Measurements from ENCODE around the gene OAS3.
A peak's percentile ranks its signal among the peaks of the same experiment; 100 is the strongest.
"Not testable (repeated sequence)": the region's sequence is repeated elsewhere in the genome, so short reads cannot be mapped to it uniquely, and the experiment has no call there.

Gene OAS3

DNA sequence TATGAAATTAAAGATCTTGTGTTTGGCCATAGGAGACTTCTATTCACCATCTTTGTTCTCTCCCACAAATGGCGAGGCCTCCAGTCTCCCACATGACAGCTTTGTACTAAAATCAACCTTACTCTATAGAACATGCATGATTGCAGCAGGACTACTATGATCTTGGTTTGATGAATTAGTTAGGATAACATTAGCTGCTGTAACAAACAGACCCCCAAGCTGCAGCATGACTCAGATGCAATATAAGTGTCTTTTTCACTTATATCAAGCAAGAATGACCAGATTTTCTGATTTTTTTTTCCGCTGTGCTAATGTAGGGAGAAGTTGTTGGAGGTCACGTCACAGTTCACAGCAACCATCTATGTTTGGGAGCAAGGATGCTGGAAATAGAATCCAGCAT, 10.8 kb upstream of the OAS3 start:
- no peak for DNase-seq

DNA sequence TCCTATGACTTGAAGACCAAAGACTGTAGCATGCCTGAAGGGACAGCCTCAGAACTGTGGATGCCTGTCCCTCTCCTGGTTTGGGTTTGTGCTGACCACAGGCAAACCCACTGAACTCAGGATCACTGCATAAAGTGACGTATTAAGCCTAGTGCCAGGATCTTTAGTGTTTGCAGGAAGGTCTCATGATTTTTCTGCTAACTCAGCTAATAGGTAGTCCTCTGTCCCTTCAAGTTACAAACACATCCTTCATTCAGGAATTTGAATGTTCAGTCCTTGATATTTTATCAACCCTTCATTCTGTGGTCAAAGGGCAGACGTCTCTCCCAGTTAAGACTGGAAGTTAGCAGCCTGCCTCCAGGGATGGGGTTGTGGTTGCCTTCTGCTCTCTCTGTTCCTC, 10.3 kb upstream of the OAS3 start:
- no peak for DNase-seq

DNA sequence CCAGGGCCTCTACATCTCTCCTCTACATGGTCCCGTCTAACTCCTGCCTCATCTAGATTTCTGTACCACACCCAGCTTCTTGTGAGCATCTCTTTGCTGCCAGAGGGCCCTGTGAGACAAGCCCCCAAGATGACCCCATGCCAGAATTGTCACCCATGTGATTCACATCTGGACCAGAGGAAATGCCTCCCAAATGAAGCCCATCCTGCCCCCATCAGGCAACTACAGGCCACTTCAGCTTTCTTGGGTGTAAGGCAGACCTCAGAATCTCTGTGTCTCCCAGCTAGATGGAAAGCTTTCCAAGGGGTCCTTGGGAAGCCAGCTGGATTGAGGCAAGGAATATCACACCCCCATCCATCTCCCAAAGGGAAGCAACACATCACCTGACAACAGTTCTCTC, 9.3 kb upstream of the OAS3 start:
- no peak for DNase-seq

DNA sequence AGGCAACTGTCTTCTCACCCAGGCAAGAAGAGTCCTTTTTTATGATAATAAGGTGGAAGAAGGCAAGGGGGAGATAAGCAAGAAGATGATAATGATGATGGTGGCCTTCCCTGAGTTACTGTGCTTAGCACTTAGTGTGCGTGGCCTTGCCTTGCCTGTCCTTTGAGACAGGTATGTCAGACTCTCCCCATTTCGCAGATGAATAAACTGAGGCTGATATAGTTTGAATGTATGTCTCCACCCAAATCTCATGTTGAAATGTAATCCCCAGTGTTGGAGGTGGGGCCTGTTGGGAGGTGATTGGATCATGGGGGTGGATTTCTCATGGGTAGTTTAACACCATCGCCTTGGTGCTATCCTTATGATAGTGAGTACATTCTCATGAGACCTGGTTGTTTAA, 8.6 kb upstream of the OAS3 start:
- no peak for DNase-seq

DNA sequence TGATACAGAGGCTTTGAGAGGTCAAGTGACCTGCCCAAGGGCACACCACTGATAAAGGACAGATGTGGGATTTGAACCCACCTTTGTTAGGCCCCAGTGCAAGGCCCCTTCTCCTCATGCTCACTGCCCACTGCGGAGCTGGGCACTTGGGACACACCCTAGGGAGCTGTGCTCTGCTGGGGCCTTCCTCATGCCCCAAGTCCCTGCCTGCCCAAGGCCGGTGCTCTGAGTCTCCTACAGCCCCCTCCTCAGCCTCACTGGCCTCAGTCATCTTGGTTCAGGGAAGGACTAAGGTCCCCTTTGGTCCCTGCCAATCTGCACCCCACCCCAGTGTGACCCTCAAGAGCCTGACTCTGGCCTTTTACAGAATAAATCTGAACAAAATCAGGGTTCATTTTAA, 7.9 kb upstream of the OAS3 start:
- no peak for DNase-seq

DNA sequence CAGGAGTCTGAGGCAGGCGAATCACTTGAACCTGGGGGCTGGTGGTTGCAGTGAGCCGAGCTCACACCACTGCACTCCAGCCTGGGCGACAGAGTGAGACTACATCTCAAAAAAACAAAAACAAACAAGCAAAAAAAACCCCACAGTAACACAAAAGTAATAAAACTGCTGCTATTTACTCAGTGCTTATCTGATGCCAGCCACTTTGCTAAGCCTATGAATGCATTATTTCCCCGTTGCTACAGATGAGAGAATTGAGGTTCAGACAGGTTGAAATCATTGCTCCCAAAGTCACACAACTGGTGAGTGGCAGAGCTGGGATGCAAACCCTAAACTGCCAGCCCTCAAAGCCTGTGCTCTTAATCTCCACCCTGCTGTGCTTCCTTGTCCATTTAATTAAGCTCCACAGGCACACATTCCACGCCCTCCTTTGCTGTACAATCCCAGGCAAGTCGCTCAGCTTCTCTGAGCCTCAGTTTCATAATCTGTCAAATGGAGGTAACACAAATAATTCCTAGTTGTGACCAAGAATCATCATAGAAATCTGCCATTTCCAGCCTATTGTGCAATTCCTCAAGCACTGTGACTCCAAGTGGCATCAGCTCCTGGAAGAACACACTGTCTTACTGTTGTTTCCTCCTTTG, 5.7 kb upstream of the OAS3 start:
- DNase-seq: no peak

DNA sequence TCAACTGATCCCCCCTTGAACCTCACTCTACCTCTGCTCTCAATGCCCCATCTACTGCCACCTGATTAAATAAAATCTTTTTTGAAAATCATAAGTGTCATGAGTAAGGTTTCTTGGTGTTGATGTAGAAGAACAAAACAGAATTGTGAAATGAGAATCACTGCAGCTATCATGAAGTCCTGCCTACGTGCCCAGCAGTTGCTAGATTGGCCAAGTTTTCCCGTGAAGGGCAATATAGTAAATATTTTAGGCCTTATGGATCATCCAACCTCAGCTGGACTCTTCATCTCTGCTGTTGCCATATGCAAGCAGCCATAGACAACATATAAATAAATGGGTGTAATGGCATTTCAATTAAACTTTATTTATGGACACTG, 5.2 kb upstream of the OAS3 start:
- no peak for DNase-seq

DNA sequence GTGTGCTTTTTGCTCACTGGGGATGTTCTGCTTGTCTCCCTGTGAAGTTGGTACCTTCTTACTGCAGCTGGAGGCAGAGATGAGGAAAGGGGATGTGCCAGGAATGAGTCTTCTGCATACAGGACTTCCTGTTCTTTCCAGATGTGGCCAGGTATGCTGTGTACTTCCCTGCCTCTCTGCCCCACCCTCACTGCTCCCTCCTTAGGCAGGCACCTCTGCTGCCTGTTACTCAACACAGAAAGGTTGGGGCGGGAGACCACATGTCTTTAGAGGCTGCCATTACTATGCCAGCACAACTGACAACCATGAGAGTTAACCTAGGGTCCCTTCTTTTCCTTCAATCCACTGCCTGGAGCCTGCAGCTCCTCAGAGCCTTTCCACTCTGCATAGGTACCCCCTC, 2.0 kb upstream of the OAS3 start:
- no peak for DNase-seq

DNA sequence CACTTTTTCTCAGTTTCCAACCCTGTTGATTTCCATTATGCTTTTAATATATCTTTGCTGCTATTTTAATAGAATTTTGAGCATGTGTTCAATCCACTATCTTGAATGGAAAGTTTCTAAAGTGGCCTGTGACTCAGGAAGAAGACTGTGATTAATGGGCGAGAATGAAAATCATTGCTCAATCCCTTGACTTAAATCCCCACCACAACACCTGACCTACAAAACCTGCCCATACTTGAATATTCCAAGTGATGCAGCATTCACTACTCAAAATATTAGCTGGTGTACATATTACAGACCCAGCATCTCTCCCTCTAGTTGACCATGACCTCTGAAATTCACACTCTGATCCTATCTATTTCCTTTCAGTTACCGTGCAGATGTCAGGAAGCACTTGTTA, 1.3 kb upstream of the OAS3 start:
- no peak for DNase-seq

DNA sequence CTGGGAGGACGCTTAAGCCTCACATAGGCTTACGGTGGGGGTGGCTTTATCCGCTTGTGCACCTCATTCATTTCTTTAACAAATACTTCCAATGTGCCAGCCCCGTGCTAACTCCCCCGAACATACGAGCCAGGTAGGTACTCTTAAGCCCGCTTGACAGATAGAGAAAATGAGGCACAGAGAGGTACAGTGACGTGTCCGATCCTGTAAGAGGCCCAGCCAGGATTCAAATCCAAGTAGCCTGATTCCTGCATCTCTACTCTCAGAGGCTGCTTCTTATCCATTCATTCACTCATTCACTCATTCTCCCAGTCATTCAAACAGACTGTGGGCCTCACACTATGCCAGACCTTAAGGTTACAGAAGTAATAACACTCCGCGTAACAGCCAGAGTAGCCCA, 477 bp downstream of the OAS3 start:
- no peak for DNase-seq

DNA sequence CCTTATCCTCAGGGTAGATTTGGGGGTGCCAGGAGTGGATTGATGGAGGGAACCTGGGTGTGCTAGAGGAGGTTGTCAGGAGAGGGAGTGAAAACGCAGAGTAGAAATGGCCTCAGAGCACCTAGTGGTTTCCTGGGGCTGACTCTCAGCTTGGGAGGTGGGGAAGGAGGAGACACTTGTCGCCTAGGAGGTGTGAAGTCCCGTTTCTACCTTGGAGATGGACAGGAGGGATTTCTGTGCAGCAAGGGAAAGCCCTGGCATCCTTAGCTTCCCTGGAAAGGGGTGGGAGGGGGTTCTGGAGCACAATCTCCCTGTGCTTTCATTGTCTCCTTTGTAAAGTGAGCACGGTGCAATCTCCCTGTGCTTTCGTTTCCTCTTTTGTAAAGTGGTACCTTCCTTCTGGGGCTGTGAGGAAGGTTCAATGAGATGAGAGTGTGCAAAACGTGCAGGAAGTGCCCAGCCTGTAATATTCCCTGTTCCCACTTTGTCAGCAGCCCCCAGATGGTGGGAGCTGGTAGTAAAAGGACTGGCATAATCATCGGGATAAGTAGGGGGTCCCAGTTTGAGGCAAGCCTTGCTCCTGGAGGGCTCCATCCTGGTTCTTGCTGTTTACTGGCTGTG, 1.6 kb downstream of the OAS3 start:
- DNase-seq: no peak

DNA sequence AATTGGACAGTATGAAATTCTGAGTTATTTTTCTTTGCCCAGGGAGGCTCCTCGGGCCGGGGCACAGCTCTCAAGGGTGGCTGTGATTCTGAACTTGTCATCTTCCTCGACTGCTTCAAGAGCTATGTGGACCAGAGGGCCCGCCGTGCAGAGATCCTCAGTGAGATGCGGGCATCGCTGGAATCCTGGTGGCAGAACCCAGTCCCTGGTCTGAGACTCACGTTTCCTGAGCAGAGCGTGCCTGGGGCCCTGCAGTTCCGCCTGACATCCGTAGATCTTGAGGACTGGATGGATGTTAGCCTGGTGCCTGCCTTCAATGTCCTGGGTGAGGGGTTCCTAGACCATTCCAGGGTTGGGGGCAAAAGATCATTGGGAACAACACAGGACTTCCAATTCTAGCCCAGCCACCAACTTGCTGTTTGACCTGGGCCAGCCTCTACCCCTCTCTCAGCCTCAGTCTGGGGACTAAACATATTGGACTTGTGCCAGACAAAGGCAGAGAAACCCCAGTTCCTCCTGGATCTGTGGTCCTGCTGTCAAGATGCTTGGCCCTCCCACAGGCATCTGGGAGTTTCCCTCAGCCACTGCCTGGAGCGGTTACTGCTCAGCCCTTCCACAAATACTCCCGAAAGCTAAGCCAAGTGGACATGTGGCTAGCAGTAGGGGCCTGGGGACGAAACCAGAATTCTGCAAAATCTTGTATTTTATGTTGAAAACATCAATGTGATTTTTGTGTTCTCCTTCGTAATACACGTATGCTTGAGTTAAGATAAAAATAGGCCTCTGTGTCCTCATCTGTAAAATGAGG, 3.5 kb downstream of the OAS3 start:
- DNase-seq: peak in 1 of 14 donors; percentile 80

DNA sequence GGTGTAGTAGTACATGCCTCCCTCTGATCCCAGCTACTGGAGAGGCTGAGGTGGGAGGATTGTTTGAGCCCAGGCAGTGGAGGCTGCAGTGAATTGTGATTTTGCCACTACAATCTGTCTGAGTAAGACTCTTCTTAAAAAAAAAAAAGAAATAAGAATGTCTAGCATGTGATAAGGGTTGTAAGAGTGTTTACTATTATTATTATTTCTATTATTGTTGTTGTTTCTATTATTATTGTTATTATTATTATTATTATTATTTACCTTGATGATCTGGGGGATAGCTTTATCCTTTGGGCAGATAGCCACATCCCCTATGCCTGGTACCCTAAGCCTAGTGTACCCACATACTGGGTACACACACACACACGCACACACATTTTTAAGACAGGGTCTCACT, 4.3 kb downstream of the OAS3 start:
- DNase-seq: no peak

DNA sequence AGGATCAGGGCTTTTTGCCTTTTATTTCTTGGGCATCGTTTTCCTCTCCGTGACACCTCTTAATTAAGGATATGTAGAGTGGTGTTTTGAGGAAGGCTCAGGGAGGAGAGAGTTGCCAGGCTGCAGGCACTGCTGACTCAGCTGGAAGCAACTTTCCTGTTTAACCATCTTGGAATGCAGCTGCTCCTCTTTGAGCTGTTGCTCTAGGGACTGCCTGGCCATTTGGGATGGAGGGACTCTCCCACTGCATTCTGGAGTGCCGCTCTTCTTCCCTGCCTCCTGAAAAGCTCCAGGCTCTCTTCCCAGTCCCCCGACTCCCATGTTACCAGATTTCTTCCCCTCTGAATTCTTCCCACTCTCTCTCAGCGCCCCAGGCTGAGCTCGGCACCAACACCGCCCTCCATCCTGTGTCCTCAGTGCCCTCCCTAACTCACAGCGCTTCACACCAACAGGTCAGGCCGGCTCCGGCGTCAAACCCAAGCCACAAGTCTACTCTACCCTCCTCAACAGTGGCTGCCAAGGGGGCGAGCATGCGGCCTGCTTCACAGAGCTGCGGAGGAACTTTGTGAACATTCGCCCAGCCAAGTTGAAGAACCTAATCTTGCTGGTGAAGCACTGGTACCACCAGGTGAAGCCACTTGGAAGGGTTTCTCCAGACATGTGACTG, 5.9 kb downstream of the OAS3 start:
- DNase-seq: no peak

DNA sequence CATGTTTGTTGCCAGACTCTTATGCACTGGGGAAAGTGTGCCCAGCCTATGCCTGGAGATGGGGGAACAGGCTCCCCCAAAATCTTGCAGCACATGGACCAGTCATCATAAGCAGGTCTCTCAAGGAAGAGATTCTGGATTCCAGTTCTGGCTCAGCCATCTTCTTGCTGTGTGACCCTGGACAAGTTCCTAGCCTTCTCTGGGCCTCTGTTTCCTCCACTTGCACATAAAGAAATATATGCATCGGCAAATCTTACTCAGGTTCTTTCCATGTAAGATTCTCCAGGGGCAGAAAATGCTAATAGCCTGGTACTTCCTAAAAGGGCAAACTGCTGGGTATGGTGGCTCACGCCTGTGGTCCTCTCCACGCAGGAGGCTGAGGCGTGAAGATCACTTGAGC, 7.2 kb downstream of the OAS3 start:
- no peak for DNase-seq

DNA sequence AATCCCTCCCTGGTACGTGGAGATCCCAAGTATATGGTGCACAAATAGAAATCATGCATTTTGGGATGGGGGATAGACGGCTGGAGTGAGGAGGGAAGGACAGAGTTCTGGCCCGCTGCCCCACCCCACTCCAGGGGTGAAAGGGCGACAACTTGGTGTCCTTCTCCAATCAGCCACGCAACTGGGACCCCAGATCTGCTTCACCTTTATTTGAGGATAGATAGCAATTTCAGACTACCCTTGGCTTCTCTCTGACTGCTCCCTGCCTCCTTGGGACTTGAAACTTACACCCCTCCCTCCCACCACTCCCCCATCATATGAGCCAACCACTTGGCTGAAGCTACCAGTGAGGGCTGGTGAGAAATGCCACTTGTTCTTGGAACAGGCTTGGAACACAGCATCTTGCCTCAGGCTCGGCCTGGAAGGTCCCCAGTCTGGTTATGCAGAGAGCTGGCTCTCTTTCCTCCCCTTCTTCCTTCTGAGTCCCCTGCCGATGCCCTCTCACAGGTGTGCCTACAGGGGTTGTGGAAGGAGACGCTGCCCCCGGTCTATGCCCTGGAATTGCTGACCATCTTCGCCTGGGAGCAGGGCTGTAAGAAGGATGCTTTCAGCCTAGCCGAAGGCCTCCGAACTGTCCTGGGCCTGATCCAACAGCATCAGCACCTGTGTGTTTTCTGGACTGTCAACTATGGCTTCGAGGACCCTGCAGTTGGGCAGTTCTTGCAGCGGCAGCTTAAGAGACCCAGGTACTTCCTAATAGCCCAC, 8.1 kb downstream of the OAS3 start:
- DNase-seq: peak in 2 of 14 donors; percentile 16 to 37

DNA sequence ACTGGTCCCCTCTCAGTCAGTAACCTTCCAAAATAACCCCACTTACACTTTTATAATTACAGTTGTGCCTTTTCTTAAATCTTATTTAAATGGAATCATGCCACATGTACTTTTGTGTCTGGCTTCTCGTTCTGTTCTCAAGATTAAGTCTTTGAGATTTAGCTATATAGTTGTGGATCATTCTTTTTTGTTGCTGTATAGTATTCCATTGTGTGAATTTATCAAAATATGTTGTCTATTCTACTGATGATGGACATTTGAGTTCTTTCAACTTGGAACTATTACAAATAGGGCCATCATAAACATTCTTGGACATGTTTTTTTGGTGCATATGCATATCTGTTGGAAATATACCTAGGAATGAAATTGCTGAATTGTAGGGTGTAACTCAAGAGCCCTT, 9.0 kb downstream of the OAS3 start:
- no peak for DNase-seq

DNA sequence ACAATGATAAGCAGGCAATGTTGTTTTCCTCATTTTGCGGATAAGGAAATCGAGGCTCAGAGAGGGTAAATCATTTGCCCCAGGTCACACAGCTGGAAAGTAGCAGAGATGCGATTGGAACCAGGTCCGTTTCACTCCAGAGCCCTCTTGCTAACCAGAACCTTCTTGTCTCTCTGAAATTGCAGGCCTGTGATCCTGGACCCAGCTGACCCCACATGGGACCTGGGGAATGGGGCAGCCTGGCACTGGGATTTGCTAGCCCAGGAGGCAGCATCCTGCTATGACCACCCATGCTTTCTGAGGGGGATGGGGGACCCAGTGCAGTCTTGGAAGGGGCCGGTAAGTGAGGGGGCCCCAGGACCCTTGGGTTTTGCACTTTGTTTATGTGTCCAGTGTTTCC, 9.5 kb downstream of the OAS3 start:
- DNase-seq: no peak

DNA sequence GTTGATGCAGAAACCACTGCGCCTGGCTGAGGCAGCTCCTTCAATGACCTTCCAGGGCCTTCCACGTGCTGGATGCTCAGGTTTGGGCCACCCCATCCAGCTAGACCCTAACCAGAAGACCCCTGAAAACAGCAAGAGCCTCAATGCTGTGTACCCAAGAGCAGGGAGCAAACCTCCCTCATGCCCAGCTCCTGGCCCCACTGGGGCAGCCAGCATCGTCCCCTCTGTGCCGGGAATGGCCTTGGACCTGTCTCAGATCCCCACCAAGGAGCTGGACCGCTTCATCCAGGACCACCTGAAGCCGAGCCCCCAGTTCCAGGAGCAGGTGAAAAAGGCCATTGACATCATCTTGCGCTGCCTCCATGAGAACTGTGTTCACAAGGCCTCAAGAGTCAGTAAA, 10.5 kb downstream of the OAS3 start:
- DNase-seq: no peak

DNA sequence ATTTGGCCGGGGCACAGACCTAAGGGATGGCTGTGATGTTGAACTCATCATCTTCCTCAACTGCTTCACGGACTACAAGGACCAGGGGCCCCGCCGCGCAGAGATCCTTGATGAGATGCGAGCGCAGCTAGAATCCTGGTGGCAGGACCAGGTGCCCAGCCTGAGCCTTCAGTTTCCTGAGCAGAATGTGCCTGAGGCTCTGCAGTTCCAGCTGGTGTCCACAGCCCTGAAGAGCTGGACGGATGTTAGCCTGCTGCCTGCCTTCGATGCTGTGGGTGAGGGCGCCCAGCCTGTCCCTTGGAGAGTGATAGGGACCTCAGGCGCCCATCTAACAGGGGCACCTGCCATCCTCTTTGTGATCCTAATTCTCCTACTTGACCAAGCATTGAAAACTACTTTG, 12.4 kb downstream of the OAS3 start:
- no peak for DNase-seq

DNA sequence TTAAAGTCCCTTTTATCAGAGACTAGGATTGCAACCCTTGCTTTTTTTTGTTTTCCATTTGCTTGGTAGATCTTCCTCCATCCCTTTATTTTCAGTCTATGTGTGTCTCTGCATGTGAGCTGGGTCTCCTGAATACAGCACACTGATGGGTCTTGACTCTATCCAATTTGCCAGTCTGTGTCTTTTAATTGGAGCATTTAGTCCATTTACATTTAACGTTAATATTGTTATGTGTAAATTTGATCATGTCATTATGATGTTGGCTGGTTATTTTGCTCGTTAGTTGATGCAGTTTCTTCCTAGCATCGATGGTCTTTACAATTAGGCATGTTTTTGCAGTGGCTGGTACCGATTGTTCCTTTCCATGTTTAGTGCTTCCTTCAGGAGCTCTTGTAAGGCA, 18.9 kb downstream of the OAS3 start:
- not testable (repeated sequence) for DNase-seq

DNA sequence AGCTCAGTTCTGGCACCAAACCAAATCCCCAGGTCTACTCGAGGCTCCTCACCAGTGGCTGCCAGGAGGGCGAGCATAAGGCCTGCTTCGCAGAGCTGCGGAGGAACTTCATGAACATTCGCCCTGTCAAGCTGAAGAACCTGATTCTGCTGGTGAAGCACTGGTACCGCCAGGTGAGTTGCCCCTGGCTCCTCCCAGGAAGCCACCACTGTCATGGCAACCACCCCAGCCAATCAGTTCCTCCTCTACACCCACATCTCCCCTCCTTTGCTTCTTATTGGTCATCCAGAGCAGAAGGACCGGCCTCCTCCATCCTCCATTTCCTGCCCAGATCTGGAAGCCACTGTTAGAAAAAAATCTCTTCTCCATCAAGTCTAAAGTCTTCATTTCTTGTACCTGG, 22.8 kb downstream of the OAS3 start:
- no peak for DNase-seq

DNA sequence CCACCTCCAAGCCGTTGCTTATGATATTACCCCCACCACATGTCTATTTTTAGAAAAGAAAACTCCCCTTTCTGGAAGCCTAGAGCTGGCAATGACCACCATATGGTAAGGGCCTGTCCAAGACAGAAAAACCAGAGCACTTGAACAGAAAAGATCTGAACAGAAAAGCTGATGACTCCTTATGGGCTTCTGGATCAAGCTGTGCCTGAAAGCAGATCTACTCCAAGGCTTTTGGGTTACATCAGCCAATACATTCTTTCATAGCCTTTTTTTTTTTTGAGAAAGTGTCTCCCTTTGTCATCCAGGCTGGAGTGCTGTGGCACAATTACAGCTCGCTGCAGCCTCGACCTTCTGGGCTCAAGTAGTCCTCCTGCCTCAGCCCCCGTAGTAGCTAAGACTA, 23.3 kb downstream of the OAS3 start:
- no peak for DNase-seq
